ENCODE results near the gene TMEM9.
A peak's percentile ranks its signal among the peaks of the same experiment; 100 is the strongest.

Gene TMEM9

GRCh38 chr1:201145816-201146215 is 8.5 kb downstream of the TMEM9 start:
- DNase-seq (ENCODE audit: low spot score): no peak

GRCh38 chr1:201145132-201145531 is 9.1 kb downstream of the TMEM9 start:
- DNase-seq (ENCODE audit: low spot score): no peak

- no peak for DNase-seq (ENCODE audit: low spot score)
Observed at GRCh38 chr1:201144701-201145100, 9.6 kb downstream of the TMEM9 start.

- DNase-seq (ENCODE audit: low spot score): no peak
Observed at GRCh38 chr1:201143726-201144635, 10.3 kb downstream of the TMEM9 start.

- DNase-seq (ENCODE audit: low spot score): peak; percentile 50
Observed at GRCh38 chr1:201142849-201143725, 11.2 kb downstream of the TMEM9 start.

- peak; percentile 32 for DNase-seq (ENCODE audit: low spot score)
Observed at GRCh38 chr1:201142011-201142848, 12.0 kb downstream of the TMEM9 start.

GRCh38 chr1:201141418-201141817 is 12.9 kb downstream of the TMEM9 start:
- DNase-seq (ENCODE audit: low spot score): no peak

GRCh38 chr1:201140941-201141260 is 13.4 kb downstream of the TMEM9 start:
- DNase-seq (ENCODE audit: low spot score): no peak

GRCh38 chr1:201140235-201140940 is 13.9 kb downstream of the TMEM9 start:
- no peak for DNase-seq (ENCODE audit: low spot score)

GRCh38 chr1:201139756-201140155 is 14.5 kb downstream of the TMEM9 start:
- no peak for DNase-seq (ENCODE audit: low spot score)

GRCh38 chr1:201139306-201139705 is 15.0 kb downstream of the TMEM9 start:
- no peak for DNase-seq (ENCODE audit: low spot score)

GRCh38 chr1:201138311-201138840 is 15.9 kb downstream of the TMEM9 start:
- DNase-seq (ENCODE audit: low spot score): no peak

- DNase-seq (ENCODE audit: low spot score): peak; percentile 93
Observed at GRCh38 chr1:201137579-201138310, 16.5 kb downstream of the TMEM9 start.

- no peak for DNase-seq (ENCODE audit: low spot score)
Observed at GRCh38 chr1:201137024-201137392, 17.3 kb downstream of the TMEM9 start.

- no peak for DNase-seq (ENCODE audit: low spot score)
Observed at GRCh38 chr1:201136355-201137023, 17.8 kb downstream of the TMEM9 start.

- no peak for DNase-seq (ENCODE audit: low spot score)
Observed at GRCh38 chr1:201134405-201134804, 19.9 kb downstream of the TMEM9 start.

GRCh38 chr1:201131398-201131797 is 22.9 kb downstream of the TMEM9 start:
- DNase-seq (ENCODE audit: low spot score): no peak

- no peak for DNase-seq (ENCODE audit: low spot score)
Observed at GRCh38 chr1:201128962-201129361, 25.3 kb downstream of the TMEM9 start.

GRCh38 chr1:201128476-201128875 is 25.8 kb downstream of the TMEM9 start:
- DNase-seq (ENCODE audit: low spot score): no peak
